ENCODE data around the gene POLR1B.
"Not testable (repeated sequence)": the region's sequence is repeated elsewhere in the genome, so short reads cannot be mapped to it uniquely, and the experiment has no call there.

POLR1B gene

GRCh38 chr2:112604952-112605351 is 62.7 kb downstream of the POLR1B start:
- DNase-seq, result no peak

GRCh38 chr2:112605926-112606325 is 63.7 kb downstream of the POLR1B start:
- no peak for DNase-seq

DNA sequence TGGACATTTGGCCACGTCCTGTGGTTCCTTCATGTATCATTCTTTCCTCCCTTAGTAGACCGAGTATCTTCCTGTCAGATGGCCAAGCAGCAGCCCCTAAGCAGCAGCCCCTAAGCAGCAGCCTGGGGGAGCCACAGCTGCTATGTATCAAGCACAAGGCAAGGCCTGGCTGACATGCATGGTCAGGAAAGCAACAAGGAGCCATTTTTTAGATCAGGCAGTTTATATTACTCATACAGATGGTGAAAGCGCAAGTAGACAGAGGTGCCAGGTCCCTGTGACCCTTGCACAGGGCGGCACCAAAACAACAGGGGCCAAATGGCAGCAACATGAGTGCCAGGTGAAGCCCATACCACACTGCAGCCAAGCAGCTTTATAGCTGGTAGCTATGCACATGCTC is 64.3 kb downstream of the POLR1B start:
- DNase-seq, result no peak

GRCh38 chr2:112607680-112608438 is 65.6 kb downstream of the POLR1B start:
- no peak for DNase-seq

- not testable (repeated sequence) for DNase-seq
These were observed 67.1 kb downstream of the POLR1B start for GRCh38 chr2:112609320-112609719.

GRCh38 chr2:112612283-112612682 is 70.0 kb downstream of the POLR1B start:
- DNase-seq, result not testable (repeated sequence)

DNA sequence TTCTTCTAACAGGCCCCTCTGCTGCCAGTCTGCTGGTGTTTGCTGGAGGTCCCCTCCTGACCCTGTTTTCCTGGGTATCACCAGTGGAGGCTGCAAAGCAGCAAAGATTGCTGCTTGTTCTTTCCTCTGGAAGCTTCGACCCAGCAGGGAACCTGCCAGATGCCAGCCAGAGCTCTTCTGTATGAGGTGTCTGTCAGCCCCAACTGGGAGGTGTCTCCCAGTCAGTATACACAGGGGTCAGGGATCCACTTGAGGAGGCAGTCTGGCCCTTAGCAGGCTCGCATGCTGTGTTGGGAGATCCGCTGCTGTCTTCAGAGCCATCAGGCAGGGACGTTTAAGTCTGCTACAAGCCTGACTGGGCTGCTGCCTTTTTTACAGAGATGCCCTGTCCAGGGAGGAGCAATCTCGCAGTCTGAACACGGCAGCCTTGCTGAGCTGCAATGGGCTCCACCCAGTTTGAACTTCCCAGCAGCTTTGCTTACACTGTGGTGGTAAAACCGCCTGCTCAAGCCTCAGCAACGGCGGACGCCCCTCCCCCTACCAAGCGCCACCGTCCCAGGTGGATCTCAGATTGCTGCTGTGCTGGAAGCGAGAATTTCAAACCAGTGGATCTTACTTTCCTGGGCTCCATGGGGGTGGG is 72.1 kb downstream of the POLR1B start:
- no peak for DNase-seq

DNA sequence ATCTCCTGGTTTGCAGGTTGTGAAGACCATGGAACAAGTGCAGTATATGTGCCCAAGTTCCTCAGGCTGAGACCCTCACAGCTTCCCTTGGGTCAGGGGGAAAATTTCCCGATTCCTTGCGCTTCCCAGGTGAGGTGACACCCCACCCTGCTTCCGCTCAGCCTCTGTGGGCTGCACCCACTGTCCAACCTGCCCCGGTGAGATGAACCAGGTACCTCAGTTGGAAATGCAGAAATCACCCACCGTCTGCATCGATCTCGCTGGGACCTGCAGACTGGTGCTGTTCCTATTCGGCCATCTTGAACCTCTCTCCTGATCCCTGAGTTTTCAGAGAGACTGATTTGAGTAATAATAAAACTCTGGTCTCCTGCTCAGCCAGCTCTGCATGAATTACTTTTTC is 72.8 kb downstream of the POLR1B start:
- DNase-seq, result no peak

GRCh38 chr2:112615798-112616197 is 73.5 kb downstream of the POLR1B start:
- DNase-seq, result not testable (repeated sequence)

DNA sequence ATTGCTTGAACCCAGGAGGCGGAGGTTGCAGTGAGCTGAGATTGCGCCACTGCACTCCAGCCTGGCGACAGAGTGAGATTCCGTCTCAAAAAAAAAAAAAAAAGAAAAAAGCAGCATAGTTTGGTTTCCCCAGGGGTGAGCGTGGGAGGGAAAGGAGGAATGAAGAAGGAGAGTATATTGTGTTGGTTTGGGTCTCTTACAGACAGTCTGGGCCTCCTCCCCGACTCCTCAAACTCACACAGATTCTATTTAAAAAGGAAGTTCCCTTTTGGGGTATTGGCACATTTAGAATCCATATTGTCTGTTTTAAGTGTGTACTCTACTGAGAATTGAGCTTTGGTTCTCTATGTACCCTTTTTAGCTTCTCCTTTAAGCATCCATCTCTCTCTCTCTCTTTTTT is 76.1 kb downstream of the POLR1B start:
- no peak for DNase-seq

DNA sequence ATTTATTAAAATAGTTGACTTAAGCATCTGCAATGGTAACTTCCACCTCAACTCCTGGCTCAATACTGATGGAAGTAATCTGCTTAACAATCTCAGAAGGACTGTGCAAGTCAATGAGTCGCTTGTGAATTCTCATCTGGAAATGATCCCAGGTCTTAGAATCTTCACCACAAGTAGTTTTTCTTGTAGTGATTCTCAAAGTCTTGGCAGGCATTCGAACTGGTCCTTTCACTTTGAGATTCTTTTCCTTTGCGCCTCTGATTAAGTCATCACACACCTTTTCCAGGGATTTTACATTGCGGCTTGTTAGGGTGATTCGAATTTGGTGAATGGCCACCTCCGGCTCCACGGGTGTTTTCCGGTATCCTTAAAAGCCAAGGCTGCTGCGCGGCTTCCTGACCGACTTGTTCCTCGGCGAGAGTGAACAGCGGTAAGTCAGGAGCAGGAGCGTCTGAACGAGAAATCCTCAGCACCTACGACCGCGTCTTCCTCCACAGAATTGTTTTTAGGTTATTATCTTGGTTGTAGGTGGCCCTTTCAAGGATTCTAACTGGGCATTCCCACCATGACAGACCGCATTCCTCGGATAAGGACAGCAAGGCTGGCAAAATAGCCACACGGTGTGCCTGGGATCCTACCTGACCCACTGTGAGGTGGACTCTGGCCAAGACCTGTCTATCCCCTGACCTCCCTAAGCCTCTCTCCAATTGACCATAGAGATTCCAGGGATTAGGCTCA is 79.7 kb downstream of the POLR1B start:
- DNase-seq, result no peak

DNA sequence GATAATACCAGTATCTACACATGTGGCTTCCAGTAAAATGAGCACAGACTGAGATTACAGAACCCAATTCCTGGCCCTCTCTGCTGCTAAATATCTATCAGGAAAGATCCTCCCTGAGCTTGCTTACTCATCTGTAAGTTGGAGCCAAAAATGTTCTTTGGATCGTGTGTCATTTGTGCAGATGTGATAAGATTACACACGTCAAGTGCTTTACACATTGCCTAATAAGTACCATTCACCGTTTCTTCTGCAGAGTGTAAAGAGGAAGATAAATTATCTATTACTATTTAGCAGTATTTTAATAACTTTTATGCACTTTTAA is 80.2 kb downstream of the POLR1B start:
- DNase-seq, result no peak

GRCh38 chr2:112623913-112624777 is 81.9 kb downstream of the POLR1B start:
- DNase-seq, result no peak

DNA sequence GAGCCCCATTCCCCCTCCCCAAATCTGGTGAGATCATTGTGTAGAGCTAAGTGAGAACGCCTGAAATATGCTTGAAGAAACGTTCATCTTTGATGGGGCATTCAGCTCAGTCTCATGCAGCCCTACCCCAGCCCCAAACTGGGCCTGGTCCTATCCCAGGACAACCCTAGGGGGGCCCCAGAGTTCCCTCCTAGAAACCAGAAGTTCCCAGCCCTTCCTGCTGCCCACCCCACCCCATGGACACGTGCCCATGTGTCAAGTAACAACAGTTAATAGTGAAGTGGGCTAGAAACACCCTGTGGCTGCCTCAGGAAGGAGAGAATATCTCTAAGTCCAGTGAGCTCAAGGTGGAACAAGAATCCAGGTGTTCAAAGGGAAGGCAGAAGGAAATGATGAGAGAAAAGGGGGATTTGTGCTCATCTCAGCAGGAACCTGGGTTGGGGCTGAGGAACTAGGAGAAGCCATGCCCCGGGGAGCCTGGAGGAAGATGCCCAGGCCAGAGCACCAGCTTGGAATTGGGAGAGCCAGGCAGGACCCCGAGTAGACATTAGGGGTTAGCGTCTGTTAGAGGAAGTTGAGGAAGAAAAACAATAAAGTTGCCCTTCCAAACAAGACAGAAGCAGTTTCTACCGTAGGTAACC is 83.3 kb downstream of the POLR1B start:
- DNase-seq, result no peak

GRCh38 chr2:112626604-112627059 is 84.4 kb downstream of the POLR1B start:
- DNase-seq, result peak; percentile 37

All from NCI-H2029 treated with DMSO at 0.1 percent for 48 hours (cell line).